T47D (cell line): ENCODE results near the gene FAT4.
A peak's percentile ranks its signal among the peaks of the same experiment; 100 is the strongest.

Experiments used
- DNase-seq, 2 experiments: peaks; one replicate each; pipeline versions ENCODE4 v3.0.0 to v3.0.0-alpha.2; 2011 to 2012; ENCODE audit warnings: low read depth in 1 of 2, low spot score in 1 of 2
- JUND ChIP-seq: IDR thresholded peaks from 2 replicates; pipeline ENCODE4 v1.6.1; 2012; ENCODE audit warnings: low read depth
- in situ Hi-C: cut with HindIII; loops from 2 replicates; pipeline ENCODE4 v1.10.0; 2016; ENCODE audit warnings: low sequenced_read_pairs, low pct_unique_long_range_greater_than_20kb

FAT4 gene

GRCh38 chr4:125306533-125306932 lies 8.2 kb upstream of the FAT4 start:
- in situ Hi-C loops: no loop called here
- no peak for DNase-seq
- no peak for TF ChIP-seq JUND

GRCh38 chr4:125311503-125311902 lies 3.3 kb upstream of the FAT4 start:
- TF ChIP-seq JUND: no peak
- DNase-seq: no peak
- in situ Hi-C loops: no loop called here

- TF ChIP-seq JUND: no peak
- DNase-seq: peak; percentile 4 to 88
- in situ Hi-C loops: no loop called here
Measured at GRCh38 chr4:125313497-125313896, 1.3 kb upstream of the FAT4 start.

- in situ Hi-C loops: no loop called here
Measured at GRCh38 chr4:125313989-125314667, 627 bp upstream of the FAT4 start.

GRCh38 chr4:125315576-125316400 lies 1.0 kb downstream of the FAT4 start:
- peak; percentile 24 to 45 for DNase-seq
- in situ Hi-C loops: no loop called here
- no peak for TF ChIP-seq JUND

More at GRCh38 chr4:125313989-125314667, 627 bp upstream of the FAT4 start:
- no peak for TF ChIP-seq JUND
- no peak for DNase-seq

- no peak for DNase-seq
- in situ Hi-C loops: no loop called here
Measured at GRCh38 chr4:125316401-125316790, 1.6 kb downstream of the FAT4 start.

GRCh38 chr4:125316791-125317524 lies 2.2 kb downstream of the FAT4 start:
- no peak for TF ChIP-seq JUND
- in situ Hi-C loops: no loop called here
- DNase-seq: no peak

More at GRCh38 chr4:125316401-125316790, 1.6 kb downstream of the FAT4 start:
- no peak for TF ChIP-seq JUND

- in situ Hi-C loops: no loop called here
- no peak for TF ChIP-seq JUND
- no peak for DNase-seq
Measured at GRCh38 chr4:125317525-125317877, 2.7 kb downstream of the FAT4 start.

GRCh38 chr4:125319311-125319710 lies 4.6 kb downstream of the FAT4 start:
- in situ Hi-C loops: no loop called here
- no peak for TF ChIP-seq JUND
- no peak for DNase-seq

GRCh38 chr4:125321709-125322365 lies 7.1 kb downstream of the FAT4 start:
- TF ChIP-seq JUND: no peak
- DNase-seq: no peak
- in situ Hi-C loops: no loop called here

GRCh38 chr4:125322366-125322730 lies 7.6 kb downstream of the FAT4 start:
- in situ Hi-C loops: no loop called here
- TF ChIP-seq JUND: no peak
- no peak for DNase-seq

- no peak for DNase-seq
- in situ Hi-C loops: no loop called here
- no peak for TF ChIP-seq JUND
Measured at GRCh38 chr4:125323654-125324053, 8.9 kb downstream of the FAT4 start.
